ENCODE data around the gene CFH.

CFH gene

GRCh38 chr1:196684476-196684875, 32.6 kb downstream of the CFH start:
- Histone ChIP-seq H3K9ac (ENCODE audit: low read depth, low read length) (no peak overlapping the region), H4K20me1 (ENCODE audit: insufficient read depth, low read length) (no peaks in the 10 kb centered on the region), H2AFZ (ENCODE audit: low read depth, low read length) (no peak overlapping the region), H3K9me3 (ENCODE audit: insufficient read depth, low read length, severe bottlenecking) (no peaks in the 10 kb centered on the region), H3K79me2 (ENCODE audit: insufficient read depth, low read length) (no peaks in the 10 kb centered on the region), H3K36me3 (ENCODE audit: insufficient read depth, low read length) (peaks cover 55% of the 10 kb centered on the region), H3K4me2 (ENCODE audit: insufficient read depth, low read length) (no peak overlapping the region), H3K27me3 (ENCODE audit: insufficient read depth, low read length, poor library complexity) (no peaks in the 10 kb centered on the region), H3K4me3 (ENCODE audit: low read depth in 1 of 2, low read length in 2 of 2) (no peak overlapping the region), H3K27ac (ENCODE audit: low read length) (no peak overlapping the region; the same call in 1 of the 2 replicates), H3K4me1 (ENCODE audit: insufficient read depth, low read length) (no peaks in the 10 kb centered on the region)
- TF ChIP-seq CTCF (IDR thresholded peaks at IDR 0.05; ENCODE audit: borderline replicate concordance, extremely low read depth, low read length, poor library complexity, severe bottlenecking) (no peak), EZH2 (IDR thresholded peaks at IDR 0.05; ENCODE audit: borderline replicate concordance, low read depth, low read length, severe bottlenecking) (no peak)
- ATAC-seq (ENCODE audit: insufficient read depth, low read depth) (0 out of 3 replicates have a peak, but pooled peaks have one; percentile 27), DNase-seq (no peak)

GRCh38 chr1:196685506-196685905, 33.7 kb downstream of the CFH start:
- Histone ChIP-seq H4K20me1 (ENCODE audit: insufficient read depth, low read length) (no peaks in the 10 kb centered on the region), H3K4me3 (ENCODE audit: low read depth in 1 of 2, low read length in 2 of 2) (no peak overlapping the region), H3K4me2 (ENCODE audit: insufficient read depth, low read length) (no peak overlapping the region), H3K36me3 (ENCODE audit: insufficient read depth, low read length) (peaks cover 54% of the 10 kb centered on the region), H3K27ac (ENCODE audit: low read length) (no peak overlapping the region), H3K9ac (ENCODE audit: low read depth, low read length) (no peak overlapping the region), H3K9me3 (ENCODE audit: insufficient read depth, low read length, severe bottlenecking) (no peaks in the 10 kb centered on the region), H3K27me3 (ENCODE audit: insufficient read depth, low read length, poor library complexity) (no peaks in the 10 kb centered on the region), H3K79me2 (ENCODE audit: insufficient read depth, low read length) (no peaks in the 10 kb centered on the region), H3K4me1 (ENCODE audit: insufficient read depth, low read length) (no peaks in the 10 kb centered on the region), H2AFZ (ENCODE audit: low read depth, low read length) (no peak overlapping the region)
- ATAC-seq (ENCODE audit: insufficient read depth, low read depth) (no peak), DNase-seq (no peak)
- TF ChIP-seq EZH2 (IDR thresholded peaks at IDR 0.05; ENCODE audit: borderline replicate concordance, low read depth, low read length, severe bottlenecking) (no peak), CTCF (IDR thresholded peaks at IDR 0.05; ENCODE audit: borderline replicate concordance, extremely low read depth, low read length, poor library complexity, severe bottlenecking) (no peak)

- Histone ChIP-seq H3K36me3 (ENCODE audit: insufficient read depth, low read length) (peaks cover 60% of the 10 kb centered on the region), H3K4me2 (ENCODE audit: insufficient read depth, low read length) (no peak overlapping the region), H3K4me1 (ENCODE audit: insufficient read depth, low read length) (no peaks in the 10 kb centered on the region), H2AFZ (ENCODE audit: low read depth, low read length) (no peak overlapping the region), H3K27me3 (ENCODE audit: insufficient read depth, low read length, poor library complexity) (no peaks in the 10 kb centered on the region), H3K27ac (ENCODE audit: low read length) (no peak overlapping the region), H4K20me1 (ENCODE audit: insufficient read depth, low read length) (no peaks in the 10 kb centered on the region), H3K79me2 (ENCODE audit: insufficient read depth, low read length) (peaks cover 4% of the 10 kb centered on the region; the same call in 1 of the 2 replicates), H3K9ac (ENCODE audit: low read depth, low read length) (no peak overlapping the region), H3K9me3 (ENCODE audit: insufficient read depth, low read length, severe bottlenecking) (no peaks in the 10 kb centered on the region), H3K4me3 (ENCODE audit: low read depth in 1 of 2, low read length in 2 of 2) (no peak overlapping the region)
- TF ChIP-seq CTCF (IDR thresholded peaks at IDR 0.05; ENCODE audit: borderline replicate concordance, extremely low read depth, low read length, poor library complexity, severe bottlenecking) (no peak), EZH2 (IDR thresholded peaks at IDR 0.05; ENCODE audit: borderline replicate concordance, low read depth, low read length, severe bottlenecking) (no peak)
- ATAC-seq (ENCODE audit: insufficient read depth, low read depth) (no peak), DNase-seq (no peak)
These were observed 37.2 kb downstream of the CFH start for GRCh38 chr1:196689001-196689400.

- H3K79me2 ChIP-seq (ENCODE audit: insufficient read depth, low read length) = peaks cover 4% of the 10 kb centered on the region; the same call in 1 of the 2 replicates
- no peak for DNase-seq
- H4K20me1 ChIP-seq (ENCODE audit: insufficient read depth, low read length) = no peaks in the 10 kb centered on the region
- H3K4me1 ChIP-seq (ENCODE audit: insufficient read depth, low read length) = no peaks in the 10 kb centered on the region
- no peak overlapping the region for H2AFZ ChIP-seq (ENCODE audit: low read depth, low read length)
- ATAC-seq (ENCODE audit: insufficient read depth, low read depth) = no peak
- no peak overlapping the region for H3K4me2 ChIP-seq (ENCODE audit: insufficient read depth, low read length)
- peaks cover 53% of the 10 kb centered on the region for H3K36me3 ChIP-seq (ENCODE audit: insufficient read depth, low read length)
- no peak overlapping the region for H3K27ac ChIP-seq (ENCODE audit: low read length)
- H3K9ac ChIP-seq (ENCODE audit: low read depth, low read length) = no peak overlapping the region
- TF ChIP-seq CTCF (IDR thresholded peaks at IDR 0.05; ENCODE audit: borderline replicate concordance, extremely low read depth, low read length, poor library complexity, severe bottlenecking) = no peak
- TF ChIP-seq EZH2 (IDR thresholded peaks at IDR 0.05; ENCODE audit: borderline replicate concordance, low read depth, low read length, severe bottlenecking) = no peak
- H3K27me3 ChIP-seq (ENCODE audit: insufficient read depth, low read length, poor library complexity) = no peaks in the 10 kb centered on the region
- H3K4me3 ChIP-seq (ENCODE audit: low read depth in 1 of 2, low read length in 2 of 2) = no peak overlapping the region
- H3K9me3 ChIP-seq (ENCODE audit: insufficient read depth, low read length, severe bottlenecking) = no peaks in the 10 kb centered on the region
These were observed 38.7 kb downstream of the CFH start for GRCh38 chr1:196690582-196690981.
